ENCODE measurements around the gene KAZN.
A peak's percentile ranks its signal among the peaks of the same experiment; 100 is the strongest.

Gene KAZN

GRCh38 chr1:14600405-14601112 lies 2.1 kb downstream of the KAZN start:
- peaks cover 11% of the 10 kb centered on the region for H3K27me3 ChIP-seq (replicated peaks; ENCODE audit: control insufficient read depth, insufficient read depth, low read length)
- H3K9me3 ChIP-seq (ENCODE audit: control insufficient read depth, low read length): no peaks in the 10 kb centered on the region
- H3K4me3 ChIP-seq (ENCODE audit: low read length): peak overlapping the region; percentile 87
- no peak for DNase-seq (ENCODE audit: low read depth)
- no peaks in the 10 kb centered on the region for H3K36me3 ChIP-seq (ENCODE audit: control insufficient read depth, insufficient read depth, low read length, severe bottlenecking)
- peaks cover 31% of the 10 kb centered on the region for H3K4me1 ChIP-seq (ENCODE audit: control insufficient read depth, insufficient read depth, low read length)
- peak overlapping the region; percentile 78 for H3K9ac ChIP-seq (ENCODE audit: low read length)

DNA sequence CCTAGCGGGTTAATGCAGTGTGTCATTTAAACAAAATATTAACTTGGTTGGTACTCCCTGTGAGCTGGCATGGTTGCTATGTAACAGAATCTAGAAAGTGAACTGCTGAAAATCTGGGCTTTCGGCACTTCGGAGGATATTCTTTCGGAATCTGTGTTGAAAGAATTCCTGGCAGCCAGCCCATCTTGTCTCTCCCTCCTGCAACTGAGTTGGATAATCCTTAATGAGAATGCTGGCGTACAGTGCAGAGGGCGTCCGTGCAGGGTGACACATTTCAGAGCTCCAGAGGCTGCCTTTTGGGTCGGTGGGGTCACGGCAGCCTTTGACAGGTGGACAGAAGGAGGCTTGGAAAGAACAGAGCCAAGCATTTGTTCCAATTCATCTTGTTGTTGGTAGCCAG lies 3.7 kb downstream of the KAZN start:
- peaks cover 34% of the 10 kb centered on the region for H3K4me1 ChIP-seq (ENCODE audit: control insufficient read depth, insufficient read depth, low read length)
- peak; percentile 13 for DNase-seq (ENCODE audit: low read depth)

DNA sequence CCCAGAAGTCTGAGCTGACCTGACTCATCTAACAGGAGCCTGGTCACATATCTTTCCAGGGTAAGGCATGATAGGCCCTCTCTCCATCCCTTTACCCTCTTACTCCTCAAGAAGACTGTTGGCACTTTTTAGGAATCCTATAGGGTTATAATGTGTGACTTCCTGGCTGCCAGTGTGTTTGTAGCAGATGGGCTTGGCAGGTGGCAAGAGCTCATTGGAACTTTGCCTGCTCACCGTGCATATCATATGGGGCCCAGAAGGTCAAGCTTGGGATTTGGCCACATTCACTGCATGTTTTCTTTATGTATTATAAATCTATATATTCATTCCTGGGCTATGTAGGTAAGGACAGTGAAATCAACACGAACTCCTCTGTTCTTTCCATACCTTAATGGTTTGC lies 5.2 kb downstream of the KAZN start:
- H3K27me3 ChIP-seq (replicated peaks; ENCODE audit: control insufficient read depth, insufficient read depth, low read length): peaks cover 11% of the 10 kb centered on the region
- no peaks in the 10 kb centered on the region for H3K36me3 ChIP-seq (ENCODE audit: control insufficient read depth, insufficient read depth, low read length, severe bottlenecking)
- no peaks in the 10 kb centered on the region for H3K9me3 ChIP-seq (ENCODE audit: control insufficient read depth, low read length)
- DNase-seq (ENCODE audit: low read depth): no peak
- H3K4me3 ChIP-seq (ENCODE audit: low read length): no peak overlapping the region
- peaks cover 29% of the 10 kb centered on the region for H3K4me1 ChIP-seq (ENCODE audit: control insufficient read depth, insufficient read depth, low read length)
- no peak overlapping the region for H3K9ac ChIP-seq (ENCODE audit: low read length)

More for the DNA sequence above, 3.7 kb downstream of the KAZN start:
- Histone ChIP-seq H3K9ac (ENCODE audit: low read length) (no peak overlapping the region), H3K36me3 (ENCODE audit: control insufficient read depth, insufficient read depth, low read length, severe bottlenecking) (no peaks in the 10 kb centered on the region), H3K4me3 (ENCODE audit: low read length) (peak overlapping the region; percentile 25), H3K27me3 (replicated peaks; ENCODE audit: control insufficient read depth, insufficient read depth, low read length) (peaks cover 11% of the 10 kb centered on the region), H3K9me3 (ENCODE audit: control insufficient read depth, low read length) (no peaks in the 10 kb centered on the region)

DNA sequence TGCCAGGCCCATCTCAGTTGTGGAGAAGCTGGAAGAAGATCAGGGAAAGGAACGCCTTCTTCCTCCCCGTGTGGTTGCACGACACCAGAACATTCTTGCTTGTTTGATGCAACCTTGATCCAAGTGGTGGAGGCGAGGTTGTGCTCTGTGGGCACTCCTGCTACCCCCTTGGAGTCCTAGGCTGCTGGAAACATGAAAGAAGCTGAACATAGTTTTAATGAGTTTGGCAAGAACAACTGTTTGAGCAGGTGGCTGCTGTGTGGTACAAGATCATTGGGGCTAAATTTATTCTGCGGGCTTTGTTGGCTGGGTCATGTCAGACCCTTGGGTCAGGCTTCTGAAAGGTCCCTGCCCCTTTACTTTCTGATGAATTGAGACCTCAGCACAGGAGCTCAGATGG lies 5.9 kb downstream of the KAZN start:
- Histone ChIP-seq H3K4me1 (ENCODE audit: control insufficient read depth, insufficient read depth, low read length) (peaks cover 28% of the 10 kb centered on the region), H3K9ac (ENCODE audit: low read length) (no peak overlapping the region), H3K4me3 (ENCODE audit: low read length) (no peak overlapping the region), H3K27me3 (replicated peaks; ENCODE audit: control insufficient read depth, insufficient read depth, low read length) (peaks cover 10% of the 10 kb centered on the region), H3K9me3 (ENCODE audit: control insufficient read depth, low read length) (no peaks in the 10 kb centered on the region), H3K36me3 (ENCODE audit: control insufficient read depth, insufficient read depth, low read length, severe bottlenecking) (no peaks in the 10 kb centered on the region)
- no peak for DNase-seq (ENCODE audit: low read depth)

DNA sequence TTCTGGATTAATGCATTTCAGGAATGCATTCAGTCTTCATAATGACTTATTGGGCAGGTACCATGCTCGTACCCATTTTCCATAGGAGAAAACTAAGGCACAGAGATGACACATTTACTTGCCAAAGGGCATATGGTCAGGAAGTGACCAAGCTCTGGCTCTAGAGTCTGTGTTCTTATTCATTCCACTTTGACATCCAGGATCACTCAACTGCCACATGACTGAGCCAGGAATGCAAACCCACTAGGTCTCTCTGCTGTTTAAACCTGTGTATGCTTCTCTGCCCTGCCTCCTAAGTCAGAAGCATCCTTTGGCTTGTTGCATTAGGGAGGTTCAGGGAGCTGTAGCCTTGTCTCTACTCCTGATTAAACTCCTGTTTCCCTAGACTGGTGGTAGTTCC lies 7.5 kb downstream of the KAZN start:
- peaks cover 19% of the 10 kb centered on the region for H3K4me1 ChIP-seq (ENCODE audit: control insufficient read depth, insufficient read depth, low read length)
- no peak for DNase-seq (ENCODE audit: low read depth)
- H3K9me3 ChIP-seq (ENCODE audit: control insufficient read depth, low read length): no peaks in the 10 kb centered on the region
- H3K36me3 ChIP-seq (ENCODE audit: control insufficient read depth, insufficient read depth, low read length, severe bottlenecking): no peaks in the 10 kb centered on the region
- H3K9ac ChIP-seq (ENCODE audit: low read length): no peak overlapping the region
- H3K4me3 ChIP-seq (ENCODE audit: low read length): no peak overlapping the region
- peaks cover 3% of the 10 kb centered on the region for H3K27me3 ChIP-seq (replicated peaks; ENCODE audit: control insufficient read depth, insufficient read depth, low read length)

DNA sequence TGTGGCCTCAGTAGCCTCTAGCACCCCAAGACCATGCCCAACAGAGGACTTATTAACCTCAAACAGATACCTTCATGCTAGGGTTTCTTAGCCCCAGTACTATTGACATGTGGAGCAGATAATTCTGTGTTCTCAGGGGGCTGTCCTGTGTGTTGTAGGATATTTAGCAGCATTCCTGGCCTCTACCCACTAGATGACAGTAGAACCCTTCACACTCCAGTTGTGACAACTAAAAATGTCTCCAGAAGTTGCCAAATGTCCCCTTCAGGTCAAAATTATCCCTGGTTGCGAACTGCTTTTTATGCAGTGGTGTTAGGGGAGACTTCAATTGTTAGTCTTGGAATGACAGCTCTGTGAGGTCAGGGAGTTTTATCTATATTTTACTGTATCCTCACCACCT lies 8.1 kb downstream of the KAZN start:
- H3K27me3 ChIP-seq (replicated peaks; ENCODE audit: control insufficient read depth, insufficient read depth, low read length): peaks cover 3% of the 10 kb centered on the region
- H3K4me1 ChIP-seq (ENCODE audit: control insufficient read depth, insufficient read depth, low read length): peaks cover 13% of the 10 kb centered on the region
- H3K36me3 ChIP-seq (ENCODE audit: control insufficient read depth, insufficient read depth, low read length, severe bottlenecking): no peaks in the 10 kb centered on the region
- H3K9me3 ChIP-seq (ENCODE audit: control insufficient read depth, low read length): no peaks in the 10 kb centered on the region
- peak; percentile 6 for DNase-seq (ENCODE audit: low read depth)
- H3K4me3 ChIP-seq (ENCODE audit: low read length): no peak overlapping the region
- H3K9ac ChIP-seq (ENCODE audit: low read length): no peak overlapping the region

DNA sequence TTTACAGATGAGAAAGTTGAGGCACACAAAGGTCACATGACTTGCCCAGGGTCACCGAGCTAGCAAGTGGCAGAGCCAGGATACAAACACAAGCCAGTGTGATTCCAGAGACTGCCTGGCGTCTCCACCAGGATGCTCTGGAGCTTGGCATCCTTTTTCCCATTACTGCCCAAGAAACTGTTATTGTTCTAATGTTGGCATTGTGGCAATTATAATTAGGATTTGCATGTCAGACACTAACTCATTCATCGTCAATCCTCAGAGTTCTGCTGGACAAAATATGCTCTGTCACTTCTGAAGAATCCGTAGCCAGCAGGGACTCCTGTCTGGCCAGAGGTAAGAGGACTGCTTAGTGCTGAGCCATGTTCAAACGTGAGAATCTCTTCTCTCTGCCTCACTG lies 8.8 kb downstream of the KAZN start:
- Histone ChIP-seq H3K4me3 (ENCODE audit: low read length) (no peak overlapping the region), H3K36me3 (ENCODE audit: control insufficient read depth, insufficient read depth, low read length, severe bottlenecking) (no peaks in the 10 kb centered on the region), H3K9me3 (ENCODE audit: control insufficient read depth, low read length) (no peaks in the 10 kb centered on the region), H3K4me1 (ENCODE audit: control insufficient read depth, insufficient read depth, low read length) (peaks cover 7% of the 10 kb centered on the region), H3K27me3 (replicated peaks; ENCODE audit: control insufficient read depth, insufficient read depth, low read length) (peaks cover 3% of the 10 kb centered on the region), H3K9ac (ENCODE audit: low read length) (no peak overlapping the region)
- no peak for DNase-seq (ENCODE audit: low read depth)

DNA sequence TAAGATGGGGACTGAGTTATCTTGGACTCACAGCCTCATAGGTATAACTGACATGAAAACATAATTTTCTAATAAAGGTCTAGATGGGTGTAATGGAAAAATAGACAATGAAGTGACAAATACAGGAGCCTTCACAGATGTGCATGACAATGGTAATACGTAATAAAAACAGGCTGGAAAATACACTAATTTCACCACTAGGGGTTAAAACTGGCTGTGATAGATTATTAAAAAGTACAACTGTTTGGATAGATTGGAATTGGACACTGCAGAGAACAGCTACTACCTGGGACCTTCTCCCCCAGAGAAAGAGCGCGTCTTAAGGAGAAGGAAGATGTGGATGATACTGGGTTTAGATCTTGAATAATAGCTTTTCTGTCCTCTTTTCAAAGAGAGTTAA lies 9.8 kb downstream of the KAZN start:
- Histone ChIP-seq H3K9ac (ENCODE audit: low read length) (no peak overlapping the region), H3K4me1 (ENCODE audit: control insufficient read depth, insufficient read depth, low read length) (peaks cover 3% of the 10 kb centered on the region), H3K27me3 (replicated peaks; ENCODE audit: control insufficient read depth, insufficient read depth, low read length) (peaks cover 3% of the 10 kb centered on the region), H3K9me3 (ENCODE audit: control insufficient read depth, low read length) (no peaks in the 10 kb centered on the region), H3K4me3 (ENCODE audit: low read length) (no peak overlapping the region), H3K36me3 (ENCODE audit: control insufficient read depth, insufficient read depth, low read length, severe bottlenecking) (no peaks in the 10 kb centered on the region)
- DNase-seq (ENCODE audit: low read depth): no peak

DNA sequence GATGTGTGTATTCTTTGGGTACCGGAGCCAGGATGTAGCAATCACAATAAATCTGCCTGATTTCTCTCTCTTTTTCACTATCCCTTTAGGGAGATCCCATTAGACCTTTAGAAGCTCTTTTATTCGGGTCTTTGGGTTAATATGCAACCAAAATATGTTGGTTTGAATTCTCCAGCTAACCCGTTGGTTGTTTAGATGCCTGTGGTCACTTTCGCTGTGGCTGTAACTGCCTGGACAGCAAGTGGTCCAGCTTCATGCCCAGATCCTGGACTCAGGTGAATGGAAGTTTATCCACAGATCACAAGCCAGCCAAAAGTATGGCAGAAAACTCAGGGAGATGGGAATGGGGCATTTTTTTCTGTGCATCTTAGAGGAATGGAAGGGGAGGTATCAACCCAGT lies 12.3 kb downstream of the KAZN start:
- Histone ChIP-seq H3K4me1 (ENCODE audit: control insufficient read depth, insufficient read depth, low read length) (peaks cover 3% of the 10 kb centered on the region), H3K9me3 (ENCODE audit: control insufficient read depth, low read length) (no peaks in the 10 kb centered on the region), H3K4me3 (ENCODE audit: low read length) (no peak overlapping the region), H3K36me3 (ENCODE audit: control insufficient read depth, insufficient read depth, low read length, severe bottlenecking) (no peaks in the 10 kb centered on the region), H3K27me3 (replicated peaks; ENCODE audit: control insufficient read depth, insufficient read depth, low read length) (no peaks in the 10 kb centered on the region), H3K9ac (ENCODE audit: low read length) (no peak overlapping the region)
- no peak for DNase-seq (ENCODE audit: low read depth)

GRCh38 chr1:14611792-14612191 lies 13.3 kb downstream of the KAZN start:
- H3K9ac ChIP-seq (ENCODE audit: low read length): no peak overlapping the region
- H3K36me3 ChIP-seq (ENCODE audit: control insufficient read depth, insufficient read depth, low read length, severe bottlenecking): no peaks in the 10 kb centered on the region
- H3K27me3 ChIP-seq (replicated peaks; ENCODE audit: control insufficient read depth, insufficient read depth, low read length): no peaks in the 10 kb centered on the region
- H3K4me1 ChIP-seq (ENCODE audit: control insufficient read depth, insufficient read depth, low read length): no peaks in the 10 kb centered on the region
- no peak for DNase-seq (ENCODE audit: low read depth)
- H3K4me3 ChIP-seq (ENCODE audit: low read length): no peak overlapping the region
- H3K9me3 ChIP-seq (ENCODE audit: control insufficient read depth, low read length): no peaks in the 10 kb centered on the region

DNA sequence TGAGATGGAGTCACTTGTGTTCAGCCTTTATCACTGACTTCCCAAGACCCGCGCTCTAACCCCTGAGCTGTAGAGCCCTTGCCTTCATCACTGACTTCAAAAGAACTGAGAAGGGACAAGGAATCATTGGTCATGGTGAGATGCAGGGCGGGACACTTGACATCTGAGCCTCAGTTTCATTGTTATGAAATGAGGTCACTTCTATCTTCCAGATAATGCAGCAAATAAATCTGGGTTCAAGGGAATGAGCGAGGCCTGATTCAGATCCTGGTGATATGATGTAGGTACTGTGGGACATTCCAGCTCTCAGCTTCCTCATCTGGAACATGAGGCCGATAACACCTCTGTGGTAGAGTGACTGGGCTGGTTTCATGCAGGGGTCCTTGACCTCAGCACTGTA lies 13.8 kb downstream of the KAZN start:
- Histone ChIP-seq H3K9ac (ENCODE audit: low read length) (no peak overlapping the region), H3K36me3 (ENCODE audit: control insufficient read depth, insufficient read depth, low read length, severe bottlenecking) (no peaks in the 10 kb centered on the region), H3K4me1 (ENCODE audit: control insufficient read depth, insufficient read depth, low read length) (no peaks in the 10 kb centered on the region), H3K27me3 (replicated peaks; ENCODE audit: control insufficient read depth, insufficient read depth, low read length) (no peaks in the 10 kb centered on the region), H3K4me3 (ENCODE audit: low read length) (no peak overlapping the region), H3K9me3 (ENCODE audit: control insufficient read depth, low read length) (no peaks in the 10 kb centered on the region)
- no peak for DNase-seq (ENCODE audit: low read depth)

DNA sequence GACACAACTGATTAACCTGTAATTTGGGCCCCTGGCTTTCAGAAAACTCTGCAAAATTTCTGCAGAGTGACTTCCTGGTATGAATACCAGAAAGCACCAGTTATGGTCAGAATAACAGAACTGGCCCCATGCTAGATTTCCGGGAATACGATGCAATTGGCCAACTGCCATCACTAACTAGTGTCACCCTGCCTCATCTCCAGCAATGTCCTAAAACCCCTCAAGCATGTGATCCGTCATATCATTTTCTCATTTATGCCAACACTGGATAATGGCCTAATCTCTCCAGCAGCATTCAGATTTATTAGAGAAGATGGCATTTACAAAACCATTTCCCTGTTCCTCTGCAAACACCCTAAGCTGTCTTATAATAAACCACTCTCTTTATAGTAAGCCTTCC lies 15.4 kb downstream of the KAZN start:
- H3K36me3 ChIP-seq (ENCODE audit: control insufficient read depth, insufficient read depth, low read length, severe bottlenecking): no peaks in the 10 kb centered on the region
- no peak overlapping the region for H3K4me3 ChIP-seq (ENCODE audit: low read length)
- H3K9ac ChIP-seq (ENCODE audit: low read length): no peak overlapping the region
- no peaks in the 10 kb centered on the region for H3K4me1 ChIP-seq (ENCODE audit: control insufficient read depth, insufficient read depth, low read length)
- H3K27me3 ChIP-seq (replicated peaks; ENCODE audit: control insufficient read depth, insufficient read depth, low read length): no peaks in the 10 kb centered on the region
- no peak for DNase-seq (ENCODE audit: low read depth)
- no peaks in the 10 kb centered on the region for H3K9me3 ChIP-seq (ENCODE audit: control insufficient read depth, low read length)

Data from adipocyte (in vitro differentiated cells).